Body of pancreas (tissue), 4 donors: ENCODE measurements around the gene ACOD1. TPM values are rescaled to one million over a fixed set of nuclear protein-coding genes. Genes with fewer than 3 reads are reported as not detected.

Experiments
- ATAC-seq: fragments of 150-250 bp; one replicate; pipeline ENCODE4 v1.9.1; 2016
- DNase-seq, 4 donors: peaks; one replicate each; pipeline ENCODE4 v3.0.0-alpha.2; 2019
- H3K27ac ChIP-seq, 4 donors: fragments of 200-600 bp; sonication (generic); 1 replicate in 3 of 4; 2 replicates in 1 of 4; pipeline versions ENCODE4 v1.5.1 to v1.6.1; 2016 to 2019; ENCODE audit warnings: mild to moderate bottlenecking in 1 of 4, mixed read lengths in 1 of 4, moderate library complexity in 1 of 4
- H3K27me3 ChIP-seq, 2 donors: fragments of 200-600 bp; sonication (generic); one replicate each; pipeline ENCODE4 v1.6.0; 2016; ENCODE audit warnings: mild to moderate bottlenecking in 1 of 2
- H3K36me3 ChIP-seq, 2 donors: fragments of 200-600 bp; sonication (generic); replicated peaks in 1 of 2; 2 replicates each; pipeline ENCODE4 v1.5.1; 2016; ENCODE audit warnings: low read depth in 2 of 2; ENCODE audit not compliant: insufficient read depth in 1 of 2
- H3K4me1 ChIP-seq: fragments of 200-600 bp; sonication (generic); one replicate; pipeline ENCODE4 v1.6.0; 2016
- H3K4me3 ChIP-seq, 2 donors: fragments of 200-600 bp; sonication (generic); 1 replicate in 1 of 2; 2 replicates in 1 of 2; pipeline ENCODE4 v1.5.1; 2016 to 2019
- H3K9me3 ChIP-seq, 3 donors: fragments of 200-600 bp; sonication (generic); 1 replicate in 2 of 3; 2 replicates in 1 of 3; pipeline ENCODE4 v1.5.1; 2016
- POLR2A ChIP-seq, 3 donors: fragments of 450-650 bp; IDR thresholded peaks; one replicate each; pipeline ENCODE4 v1.6.1; 2016; ENCODE audit warnings: antibody characterized with exemption in 3 of 3, mild to moderate bottlenecking in 2 of 3
- WGBS, 2 donors: methylation state at CpG; one replicate each; pipeline ENCODE4 v1.1.5; 2017; 5-methylcytosine and 5-hydroxymethylcytosine counted together
- intact Hi-C: fragments of 100-400 bp; cut with DNase I; formaldehyde crosslinking; loops from one replicate; pipeline ENCODE4 v1.15.1; 2023
- total RNA-seq, 2 donors: library from RNA; depleted of rRNA; stranded (reverse); fragments of >200 nt; gene quantifications; one replicate each; pipeline ENCODE4 v1.1.0, GENCODE V29; 2016
- TF ChIP-seq, protein P1 (sequence below), 7 experiments: fragments of 450-650 bp in 4 of 7; fragments of 200-600 bp in 3 of 7; sonication (generic) in 3 of 7; IDR thresholded peaks; one replicate each; pipeline ENCODE4 v1.5.1; 2016 to 2019; ENCODE audit warnings: antibody characterized with exemption in 7 of 7

ACOD1 gene
- total RNA-seq, 2 donors from 2014 or later, result not detected

DNA sequence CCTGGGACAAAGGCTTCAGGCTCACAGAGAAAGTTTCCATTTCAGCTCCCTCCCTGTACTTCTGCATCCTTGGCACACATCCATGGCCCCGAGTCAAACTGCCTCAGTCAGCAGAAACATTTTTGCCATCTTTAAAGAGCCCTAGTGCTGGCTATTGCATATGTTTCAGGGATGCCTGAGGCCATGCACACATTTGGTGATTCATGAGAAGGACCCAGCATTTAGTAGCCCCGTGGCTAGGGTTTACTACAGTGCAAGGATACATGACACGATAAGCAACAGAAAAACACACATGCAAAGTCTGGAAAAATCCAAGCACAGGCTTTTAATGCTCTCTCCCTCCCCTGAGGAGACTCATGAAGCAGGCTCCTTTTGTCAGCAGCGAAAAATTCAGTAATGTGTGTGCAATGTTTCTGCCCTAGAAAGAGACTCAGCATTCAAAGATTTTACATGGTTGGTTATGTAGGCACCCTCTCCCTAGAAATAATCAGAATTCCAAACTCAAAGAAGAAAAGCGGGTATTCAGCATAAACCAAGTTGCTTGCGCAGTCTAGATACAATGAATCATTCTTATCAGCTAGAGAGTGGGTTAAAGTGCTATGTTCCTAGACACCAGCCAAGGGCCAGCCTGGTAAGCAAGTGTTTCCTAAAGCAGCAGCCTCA, 17.6 kb downstream of the ACOD1 start:
- intact Hi-C loops, result no loop called here
- TF ChIP-seq, protein P1, sequence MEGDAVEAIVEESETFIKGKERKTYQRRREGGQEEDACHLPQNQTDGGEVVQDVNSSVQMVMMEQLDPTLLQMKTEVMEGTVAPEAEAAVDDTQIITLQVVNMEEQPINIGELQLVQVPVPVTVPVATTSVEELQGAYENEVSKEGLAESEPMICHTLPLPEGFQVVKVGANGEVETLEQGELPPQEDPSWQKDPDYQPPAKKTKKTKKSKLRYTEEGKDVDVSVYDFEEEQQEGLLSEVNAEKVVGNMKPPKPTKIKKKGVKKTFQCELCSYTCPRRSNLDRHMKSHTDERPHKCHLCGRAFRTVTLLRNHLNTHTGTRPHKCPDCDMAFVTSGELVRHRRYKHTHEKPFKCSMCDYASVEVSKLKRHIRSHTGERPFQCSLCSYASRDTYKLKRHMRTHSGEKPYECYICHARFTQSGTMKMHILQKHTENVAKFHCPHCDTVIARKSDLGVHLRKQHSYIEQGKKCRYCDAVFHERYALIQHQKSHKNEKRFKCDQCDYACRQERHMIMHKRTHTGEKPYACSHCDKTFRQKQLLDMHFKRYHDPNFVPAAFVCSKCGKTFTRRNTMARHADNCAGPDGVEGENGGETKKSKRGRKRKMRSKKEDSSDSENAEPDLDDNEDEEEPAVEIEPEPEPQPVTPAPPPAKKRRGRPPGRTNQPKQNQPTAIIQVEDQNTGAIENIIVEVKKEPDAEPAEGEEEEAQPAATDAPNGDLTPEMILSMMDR (IDR thresholded peaks at IDR 0.05), result no peak
- TF ChIP-seq POLR2A (IDR thresholded peaks at IDR 0.05), result no peak
- Histone ChIP-seq H3K9me3 (peaks cover 0 to 2% (median 0%) of the 10 kb centered on the region in 3 donors), H3K27ac (no peak overlapping the region), H3K36me3 (no peaks in the 10 kb centered on the region), H3K27me3 (no peaks in the 10 kb centered on the region), H3K4me3 (no peak overlapping the region), H3K4me1 (no peaks in the 10 kb centered on the region)
- WGBS, 2 donors, result 56 to 57% methylated on average over 6 of the region's 6 CpGs
- ATAC-seq (no peak), DNase-seq (peak in 3 of 4 donors; percentile 22 to 36 (median 30))

DNA sequence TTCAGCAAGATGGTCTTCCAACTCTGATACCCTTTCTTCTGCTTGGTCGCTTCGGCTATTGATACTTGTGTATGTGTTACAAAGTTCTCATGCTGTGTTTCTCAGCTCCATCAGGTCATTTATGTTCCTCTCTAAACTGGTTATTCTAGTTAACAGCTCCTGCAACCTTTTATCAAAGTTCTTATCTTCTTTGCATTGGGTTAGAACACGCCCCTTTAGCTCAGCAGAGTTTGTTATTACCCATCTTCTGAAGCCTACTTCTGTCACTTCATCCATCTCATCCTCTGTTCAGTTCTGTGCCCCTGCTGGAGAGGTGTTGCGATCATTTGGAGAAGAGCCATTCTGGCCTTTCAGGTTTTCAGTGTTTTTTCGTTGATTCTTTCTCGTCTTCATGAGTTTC, 18.7 kb downstream of the ACOD1 start:
- intact Hi-C loops, result no loop called here
- ATAC-seq, result no peak
- Histone ChIP-seq H3K36me3 (no peaks in the 10 kb centered on the region), H3K4me3 (no peak overlapping the region), H3K9me3 (no peaks in the 10 kb centered on the region), H3K4me1 (no peaks in the 10 kb centered on the region), H3K27me3 (no peaks in the 10 kb centered on the region), H3K27ac (no peak overlapping the region)
- DNase-seq, result no peak
- WGBS, 2 donors, result 49 to 55% methylated on average over 6 of the region's 6 CpGs
- no peak for TF ChIP-seq POLR2A (IDR thresholded peaks at IDR 0.05)
- TF ChIP-seq, protein P1 (IDR thresholded peaks at IDR 0.05), result no peak

DNA sequence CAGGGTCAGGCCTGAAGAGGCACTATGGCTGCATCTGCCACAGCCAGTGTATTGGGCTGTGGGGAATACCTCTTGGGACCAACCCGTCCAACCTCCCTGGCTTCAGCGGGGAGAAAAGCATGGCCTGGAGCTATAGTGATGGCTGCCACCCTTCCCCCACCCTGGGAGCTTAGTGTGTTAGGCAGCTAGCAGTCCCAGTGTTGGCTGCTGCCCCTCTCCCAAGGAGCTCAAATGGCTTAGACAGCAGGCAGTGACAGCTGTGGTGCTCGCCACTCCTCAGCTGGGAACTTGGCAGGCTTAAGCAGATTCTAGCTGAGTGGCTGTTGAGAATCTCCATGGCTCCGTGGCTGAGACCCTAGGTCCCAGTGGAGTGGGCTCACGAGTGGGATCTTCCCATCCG, 19.7 kb downstream of the ACOD1 start:
- Histone ChIP-seq H3K27ac (no peak overlapping the region), H3K27me3 (no peaks in the 10 kb centered on the region), H3K9me3 (no peaks in the 10 kb centered on the region), H3K36me3 (no peaks in the 10 kb centered on the region), H3K4me3 (no peak overlapping the region), H3K4me1 (no peaks in the 10 kb centered on the region)
- intact Hi-C loops, result no loop called here
- no peak for TF ChIP-seq POLR2A (IDR thresholded peaks at IDR 0.05)
- TF ChIP-seq, protein P1 (IDR thresholded peaks at IDR 0.05), result no peak
- ATAC-seq, result no peak
- no peak for DNase-seq
- 76 to 100% methylated on average over 2 to 5 of the region's 6 CpGs for WGBS, 2 donors

DNA sequence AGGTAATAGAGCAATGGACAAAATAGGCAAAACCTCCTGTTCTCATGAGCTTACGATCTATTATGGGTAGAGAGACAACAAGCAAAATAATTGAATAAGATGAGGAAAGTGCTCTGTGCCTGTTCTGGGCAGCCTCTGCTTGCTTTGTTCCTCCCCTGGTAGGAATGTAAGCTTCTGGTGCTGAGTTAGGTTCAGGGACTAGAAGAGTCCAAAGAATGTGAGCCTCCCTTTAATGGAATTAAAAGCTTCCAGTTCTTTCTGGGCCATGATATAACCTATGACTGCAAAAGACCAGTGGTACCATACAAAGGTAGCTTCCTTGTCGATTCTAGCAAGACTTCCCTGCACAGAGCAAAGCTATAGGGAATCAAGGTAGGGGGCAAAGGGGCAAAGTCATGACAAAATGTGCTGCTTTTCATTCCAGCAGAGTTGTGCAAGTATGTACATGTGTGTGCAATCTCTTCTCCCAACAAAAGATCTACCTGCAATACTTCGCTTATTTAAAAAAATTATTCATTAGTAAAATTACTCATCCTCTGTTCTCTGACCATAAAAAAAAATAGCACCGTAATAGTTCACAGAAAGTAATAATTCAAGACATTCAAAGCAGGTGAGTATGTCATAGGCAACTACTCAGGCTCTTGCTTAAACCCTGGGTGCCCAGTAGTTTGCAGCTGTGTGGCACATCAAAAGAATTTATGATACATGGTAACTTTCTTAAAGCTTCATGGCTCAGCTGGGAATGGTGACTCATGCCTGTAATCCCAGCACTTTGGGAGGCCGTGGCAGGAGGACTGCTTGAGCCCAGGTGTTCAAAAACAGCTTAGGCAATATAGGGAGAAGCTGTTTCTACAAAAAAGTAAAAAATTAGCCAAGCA, 21.4 kb downstream of the ACOD1 start:
- WGBS, 2 donors, result 77 to 84% methylated on average over 5 of the region's 5 CpGs
- H3K36me3 ChIP-seq, result no peaks in the 10 kb centered on the region
- no peak overlapping the region for H3K4me3 ChIP-seq
- intact Hi-C loops, result no loop called here
- no peak overlapping the region for H3K27ac ChIP-seq
- no peak for ATAC-seq
- DNase-seq, result no peak
- H3K9me3 ChIP-seq, result no peaks in the 10 kb centered on the region
- H3K27me3 ChIP-seq, result no peaks in the 10 kb centered on the region
- no peaks in the 10 kb centered on the region for H3K4me1 ChIP-seq
- TF ChIP-seq POLR2A (IDR thresholded peaks at IDR 0.05), result no peak
- TF ChIP-seq, protein P1 (IDR thresholded peaks at IDR 0.05), result no peak
